T47D (cell line): ENCODE measurements around the gene KDM4B.
"Not testable (repeated sequence)": the region's sequence is repeated elsewhere in the genome, so short reads cannot be mapped to it uniquely, and the experiment has no call there.

Experiments
- DNase-seq, 2 experiments: peaks; one replicate each; pipeline versions ENCODE4 v3.0.0 to v3.0.0-alpha.2; 2011 to 2012; ENCODE audit warnings: low read depth in 1 of 2, low spot score in 1 of 2
- JUND ChIP-seq: IDR thresholded peaks from 2 replicates; pipeline ENCODE4 v1.6.1; 2012; ENCODE audit warnings: low read depth
- in situ Hi-C: cut with HindIII; loops from 2 replicates; pipeline ENCODE4 v1.10.0; 2016; ENCODE audit warnings: low sequenced_read_pairs, low pct_unique_long_range_greater_than_20kb

KDM4B gene

GRCh38 chr19:4951656-4952055 is 17.3 kb upstream of the KDM4B start:
- DNase-seq, result no peak
- in situ Hi-C loops, result no loop called here
- no peak for TF ChIP-seq JUND

DNA sequence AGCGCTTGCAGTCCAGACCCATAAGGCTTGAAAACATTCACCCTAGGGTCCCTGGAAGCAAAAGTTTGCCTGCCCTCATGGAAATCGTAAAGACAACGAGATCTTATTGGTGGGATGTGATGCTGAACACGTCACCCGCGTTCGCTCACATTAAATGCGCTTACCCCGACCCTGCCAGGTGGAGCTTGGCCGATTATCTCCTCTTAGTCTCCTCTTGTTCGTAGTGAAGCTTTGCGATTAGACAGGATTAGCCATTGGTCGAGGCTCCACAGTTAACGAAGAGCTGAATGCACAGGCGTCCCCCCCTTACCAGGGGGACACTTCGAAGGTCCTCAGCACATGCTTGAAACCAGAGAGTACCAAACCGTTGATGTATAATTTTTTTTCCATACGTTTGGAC is 16.0 kb upstream of the KDM4B start:
- in situ Hi-C loops, result no loop called here
- no peak for DNase-seq
- no peak for TF ChIP-seq JUND

GRCh38 chr19:4954320-4955149 is 14.4 kb upstream of the KDM4B start:
- in situ Hi-C loops, DNase-seq: not testable (repeated sequence)

GRCh38 chr19:4955274-4955673 is 13.6 kb upstream of the KDM4B start:
- in situ Hi-C loops, result no loop called here
- no peak for DNase-seq
- TF ChIP-seq JUND, result no peak

DNA sequence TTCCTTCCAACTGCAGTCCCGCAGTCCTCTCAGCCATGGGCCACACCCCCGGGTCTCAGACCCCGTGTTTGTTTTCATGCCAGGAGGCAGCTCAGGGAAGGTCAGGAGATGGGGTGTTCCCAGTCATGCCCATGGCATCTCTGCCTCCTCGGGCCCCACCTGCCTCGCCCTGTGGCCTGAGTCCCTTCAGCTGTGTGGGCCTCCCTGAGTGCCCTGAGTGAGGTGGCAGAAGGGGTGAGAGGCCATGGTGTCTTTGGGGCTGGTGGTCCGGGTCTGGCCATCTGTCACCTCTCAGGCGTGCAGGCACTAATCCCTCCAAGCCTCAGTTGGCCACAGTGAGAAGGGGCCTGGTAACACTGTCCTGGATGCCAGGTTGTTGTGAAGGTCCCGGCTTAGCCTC is 10.9 kb upstream of the KDM4B start:
- in situ Hi-C loops, result no loop called here
- TF ChIP-seq JUND, result no peak

GRCh38 chr19:4962085-4962619 is 6.8 kb upstream of the KDM4B start:
- no peak for DNase-seq

More for the DNA sequence above, 10.9 kb upstream of the KDM4B start:
- no peak for DNase-seq

DNA sequence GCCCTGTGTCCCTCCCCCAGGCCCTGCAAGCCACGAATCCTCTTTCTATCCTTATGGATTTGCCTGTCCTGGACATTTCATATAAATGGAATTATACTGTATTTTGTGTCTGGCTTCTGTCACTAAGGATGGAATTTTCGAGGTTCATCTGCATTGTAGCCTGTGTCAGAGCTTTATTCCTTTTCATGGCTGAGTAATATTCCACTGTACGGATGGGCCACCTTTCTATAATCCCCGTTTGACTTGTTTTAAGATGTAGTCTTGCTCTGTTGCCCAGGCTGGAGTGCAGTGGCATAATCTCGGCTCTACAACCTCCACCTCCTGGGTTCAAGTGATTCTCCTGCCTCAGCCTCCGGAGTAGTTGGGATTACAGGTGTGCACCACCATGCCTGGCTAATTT is 3.9 kb upstream of the KDM4B start:
- TF ChIP-seq JUND, result no peak
- in situ Hi-C loops, result no loop called here
- DNase-seq, result no peak

More at GRCh38 chr19:4962085-4962619, 6.8 kb upstream of the KDM4B start:
- in situ Hi-C loops, result no loop called here
- TF ChIP-seq JUND, result no peak

DNA sequence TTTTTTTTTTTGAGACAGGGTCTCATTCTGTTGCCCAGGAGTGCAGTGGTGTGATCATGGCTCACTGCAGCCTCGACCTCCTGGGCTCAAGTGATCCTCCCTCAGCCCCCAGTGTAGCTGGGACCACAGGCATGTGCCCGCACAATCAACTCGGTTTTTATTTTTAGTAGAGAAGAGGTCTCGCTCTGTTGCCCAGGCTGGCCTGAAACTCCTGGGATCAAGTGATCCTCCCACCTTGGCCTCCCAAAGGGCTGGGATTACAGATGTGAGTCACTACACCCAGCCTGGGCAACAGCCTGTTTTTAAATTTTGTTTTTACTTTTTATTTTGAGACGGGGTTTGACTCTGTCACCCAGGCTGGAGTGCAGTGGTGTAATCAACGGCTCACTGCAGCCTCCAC is 2.3 kb upstream of the KDM4B start:
- TF ChIP-seq JUND, result no peak
- in situ Hi-C loops, result no loop called here
- DNase-seq, result no peak

- in situ Hi-C loops, result no loop called here
- DNase-seq, result peak in 1 of 2 experiments; percentile 27
- no peak for TF ChIP-seq JUND
These were observed 1.0 kb upstream of the KDM4B start for GRCh38 chr19:4967738-4968461.

DNA sequence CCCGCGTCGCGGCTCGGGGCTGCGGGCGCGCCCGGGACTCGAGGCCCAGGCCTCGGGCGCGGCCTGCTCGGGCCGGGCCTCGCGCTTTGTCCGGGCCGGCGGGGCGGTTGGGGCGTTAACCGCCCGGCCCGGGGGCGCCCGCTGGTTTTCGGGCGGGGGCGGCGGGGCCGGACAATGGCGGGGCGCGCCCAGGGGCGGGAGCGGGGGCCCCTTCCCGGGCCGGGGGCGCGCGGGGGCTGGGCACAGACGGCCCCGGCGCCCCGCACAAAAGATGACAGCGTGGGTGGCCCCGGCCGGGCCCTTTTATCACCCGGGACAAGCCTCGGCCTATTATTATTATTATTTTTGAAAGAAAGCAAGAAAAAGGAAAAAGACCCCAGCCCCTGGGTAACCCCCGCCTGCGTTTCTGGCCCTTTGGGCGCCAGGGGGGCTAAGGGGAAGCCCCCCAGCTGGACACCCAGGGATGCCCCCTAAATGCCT is 419 bp downstream of the KDM4B start:
- in situ Hi-C loops, result no loop called here
- no peak for TF ChIP-seq JUND
- DNase-seq, result no peak

GRCh38 chr19:4969772-4970531 is 1.0 kb downstream of the KDM4B start:
- in situ Hi-C loops, result no loop called here
- DNase-seq, result peak in 1 of 2 experiments; percentile 25
- TF ChIP-seq JUND, result no peak
